ENCODE results near the gene IL7R.

The IL7R gene, protein sequence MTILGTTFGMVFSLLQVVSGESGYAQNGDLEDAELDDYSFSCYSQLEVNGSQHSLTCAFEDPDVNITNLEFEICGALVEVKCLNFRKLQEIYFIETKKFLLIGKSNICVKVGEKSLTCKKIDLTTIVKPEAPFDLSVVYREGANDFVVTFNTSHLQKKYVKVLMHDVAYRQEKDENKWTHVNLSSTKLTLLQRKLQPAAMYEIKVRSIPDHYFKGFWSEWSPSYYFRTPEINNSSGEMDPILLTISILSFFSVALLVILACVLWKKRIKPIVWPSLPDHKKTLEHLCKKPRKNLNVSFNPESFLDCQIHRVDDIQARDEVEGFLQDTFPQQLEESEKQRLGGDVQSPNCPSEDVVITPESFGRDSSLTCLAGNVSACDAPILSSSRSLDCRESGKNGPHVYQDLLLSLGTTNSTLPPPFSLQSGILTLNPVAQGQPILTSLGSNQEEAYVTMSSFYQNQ

DNA sequence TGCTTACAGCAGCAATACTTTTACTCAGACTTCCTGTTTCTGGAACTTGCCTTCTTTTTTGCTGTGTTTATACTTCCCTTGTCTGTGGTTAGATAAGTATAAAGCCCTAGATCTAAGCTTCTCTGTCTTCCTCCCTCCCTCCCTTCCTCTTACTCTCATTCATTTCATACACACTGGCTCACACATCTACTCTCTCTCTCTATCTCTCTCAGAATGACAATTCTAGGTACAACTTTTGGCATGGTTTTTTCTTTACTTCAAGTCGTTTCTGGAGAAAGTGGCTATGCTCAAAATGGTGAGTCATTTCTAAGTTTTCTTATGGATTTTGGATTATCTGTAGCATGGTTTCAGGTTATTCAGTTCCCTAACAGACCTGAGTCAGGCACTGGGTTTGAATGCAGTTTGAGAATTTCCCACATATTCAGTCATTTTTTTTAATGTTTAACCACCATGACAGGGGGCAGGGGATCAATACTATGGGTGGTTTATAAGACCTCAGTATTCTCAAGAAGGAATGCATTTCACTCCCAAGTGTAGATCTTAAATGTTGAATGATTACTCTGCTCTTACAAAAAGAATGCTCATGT is at the start of gene IL7R:
IL7R (plus strand) TSS at position 127 of the 587 bp plus-strand sequence; CDS start at position 214, 87 bp downstream.
- TF ChIP-seq, protein P1, sequence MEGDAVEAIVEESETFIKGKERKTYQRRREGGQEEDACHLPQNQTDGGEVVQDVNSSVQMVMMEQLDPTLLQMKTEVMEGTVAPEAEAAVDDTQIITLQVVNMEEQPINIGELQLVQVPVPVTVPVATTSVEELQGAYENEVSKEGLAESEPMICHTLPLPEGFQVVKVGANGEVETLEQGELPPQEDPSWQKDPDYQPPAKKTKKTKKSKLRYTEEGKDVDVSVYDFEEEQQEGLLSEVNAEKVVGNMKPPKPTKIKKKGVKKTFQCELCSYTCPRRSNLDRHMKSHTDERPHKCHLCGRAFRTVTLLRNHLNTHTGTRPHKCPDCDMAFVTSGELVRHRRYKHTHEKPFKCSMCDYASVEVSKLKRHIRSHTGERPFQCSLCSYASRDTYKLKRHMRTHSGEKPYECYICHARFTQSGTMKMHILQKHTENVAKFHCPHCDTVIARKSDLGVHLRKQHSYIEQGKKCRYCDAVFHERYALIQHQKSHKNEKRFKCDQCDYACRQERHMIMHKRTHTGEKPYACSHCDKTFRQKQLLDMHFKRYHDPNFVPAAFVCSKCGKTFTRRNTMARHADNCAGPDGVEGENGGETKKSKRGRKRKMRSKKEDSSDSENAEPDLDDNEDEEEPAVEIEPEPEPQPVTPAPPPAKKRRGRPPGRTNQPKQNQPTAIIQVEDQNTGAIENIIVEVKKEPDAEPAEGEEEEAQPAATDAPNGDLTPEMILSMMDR (IDR thresholded peaks at IDR 0.05; ENCODE audit: low read depth, low read length) = no peak
- peak in 1 of 2 donors; percentile 41 for DNase-seq (ENCODE audit: low read depth in 2 of 2)
- H3K4me3 ChIP-seq (replicated peaks in 1 of 2; ENCODE audit: low read depth in 2 of 2, low read length in 2 of 2) = no peak within 1 kb of the TSS

DNA sequence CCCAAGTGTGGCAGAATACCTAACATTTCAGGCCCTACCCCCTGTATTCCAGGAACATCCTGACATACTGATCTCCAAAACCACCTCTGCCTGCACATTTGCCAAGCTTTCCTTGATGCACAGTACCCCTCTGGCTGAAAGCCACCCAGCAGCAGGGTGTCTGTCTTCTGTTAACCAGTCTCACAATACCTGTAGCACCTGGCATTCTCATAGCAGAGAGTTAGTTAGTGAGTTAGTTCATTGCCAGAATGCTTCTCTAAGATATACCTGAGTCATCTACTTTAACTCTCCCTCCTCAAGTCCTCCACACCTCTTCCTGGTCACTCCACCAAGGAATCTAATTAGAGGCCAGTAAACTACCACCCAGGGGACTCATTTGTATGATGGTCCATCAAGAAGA is 46.1 kb upstream of the IL7R start:
- TF ChIP-seq, protein P1 (IDR thresholded peaks at IDR 0.05; ENCODE audit: low read depth, low read length) = no peak
- DNase-seq (ENCODE audit: low read depth in 2 of 2) = no peak
- no peak overlapping the region for H3K4me3 ChIP-seq (replicated peaks in 1 of 2; ENCODE audit: low read depth in 2 of 2, low read length in 2 of 2)

DNA sequence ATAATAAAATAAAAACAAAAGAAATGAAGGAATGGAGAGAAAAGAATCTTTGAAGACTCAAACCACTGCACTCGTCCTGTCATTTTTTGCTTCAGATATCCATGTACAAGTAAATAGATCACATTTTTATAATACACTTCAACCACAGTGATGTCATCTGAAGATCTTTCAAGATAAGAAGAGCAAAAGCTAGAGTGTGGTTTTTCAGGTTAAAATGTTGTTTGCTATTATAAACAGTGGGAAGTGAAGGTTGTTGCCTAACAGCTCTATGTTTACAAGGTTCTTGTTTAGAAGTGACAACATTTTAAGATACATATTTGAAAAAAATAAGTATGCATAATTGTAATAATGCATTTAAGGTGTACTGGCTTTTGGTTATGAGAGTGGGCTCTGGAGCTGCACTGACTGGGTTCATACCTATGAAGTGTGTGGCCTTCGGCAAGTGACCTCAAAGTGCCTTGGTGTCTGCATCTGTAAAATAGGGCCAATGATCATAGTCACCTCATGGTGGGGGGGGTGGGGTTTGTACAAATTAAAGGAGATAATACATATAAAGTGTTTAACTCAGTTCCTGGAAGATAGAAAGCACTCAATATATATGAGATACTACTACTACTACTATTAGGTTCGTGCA is 45.5 kb upstream of the IL7R start:
- TF ChIP-seq, protein P1 (IDR thresholded peaks at IDR 0.05; ENCODE audit: low read depth, low read length) = no peak
- H3K4me3 ChIP-seq (replicated peaks in 1 of 2; ENCODE audit: low read depth in 2 of 2, low read length in 2 of 2) = no peak overlapping the region
- DNase-seq (ENCODE audit: low read depth in 2 of 2) = no peak

DNA sequence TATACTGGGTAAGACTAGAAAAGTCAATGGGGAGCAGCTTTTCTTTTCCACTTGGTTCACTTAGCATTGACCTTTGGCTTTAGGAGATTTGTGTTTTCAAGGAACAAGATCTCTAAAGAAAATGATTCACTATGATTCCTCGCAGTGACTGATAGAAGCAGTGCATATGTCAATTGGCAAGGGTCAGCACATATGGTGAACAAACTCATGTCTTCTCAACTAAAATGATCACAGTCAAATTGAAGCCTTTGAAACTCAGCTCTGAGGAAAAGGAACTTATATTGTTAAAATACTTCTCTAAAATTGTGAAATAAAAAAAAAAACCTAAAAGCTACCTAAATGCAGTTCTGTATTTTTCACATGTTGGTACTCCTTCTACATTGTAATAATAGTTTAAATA is 43.2 kb upstream of the IL7R start:
- DNase-seq (ENCODE audit: low read depth in 2 of 2) = no peak
- TF ChIP-seq, protein P1 (IDR thresholded peaks at IDR 0.05; ENCODE audit: low read depth, low read length) = no peak
- H3K4me3 ChIP-seq (replicated peaks in 1 of 2; ENCODE audit: low read depth in 2 of 2, low read length in 2 of 2) = no peak overlapping the region

DNA sequence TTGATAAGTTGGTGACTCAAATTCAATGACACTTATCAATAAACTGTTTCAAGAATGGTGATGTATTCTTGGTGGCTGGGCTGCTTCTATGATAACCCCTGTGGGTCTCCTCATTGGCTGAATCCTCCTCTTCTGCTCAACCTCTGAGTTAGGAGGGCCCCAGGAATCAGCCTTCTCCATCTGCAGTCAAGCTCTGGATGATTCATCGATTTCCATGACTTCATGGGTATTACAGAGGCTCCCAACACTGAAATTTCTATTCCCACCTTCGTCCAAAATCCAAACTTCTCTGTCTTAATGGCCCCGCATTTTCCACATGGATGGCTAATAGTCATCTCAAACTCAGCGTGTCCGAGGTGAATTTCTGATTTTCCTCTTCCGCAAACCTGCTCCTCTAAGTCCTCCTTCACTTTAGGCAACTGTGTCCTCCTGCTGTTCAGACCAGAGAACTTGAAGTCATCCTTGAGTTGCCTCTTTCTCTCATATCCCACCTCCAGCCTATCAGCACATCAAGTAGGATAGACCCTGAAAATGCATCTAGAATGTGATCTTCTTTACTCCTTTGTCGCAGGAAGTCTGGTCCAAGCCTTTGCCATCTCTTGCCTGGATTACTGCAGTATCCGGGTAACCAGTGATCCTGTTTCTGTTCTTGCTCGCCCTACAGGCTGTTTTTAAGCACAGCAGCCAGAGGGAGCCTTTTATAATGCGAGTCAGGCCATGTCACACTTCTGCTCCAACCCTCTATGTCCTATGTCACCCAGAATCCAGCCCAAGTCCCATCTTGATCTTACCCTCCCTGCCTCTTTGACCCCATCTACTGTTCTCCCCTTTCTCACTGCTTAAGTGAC is 41.4 kb upstream of the IL7R start:
- no peak overlapping the region for H3K4me3 ChIP-seq (replicated peaks in 1 of 2; ENCODE audit: low read depth in 2 of 2, low read length in 2 of 2)
- DNase-seq (ENCODE audit: low read depth in 2 of 2) = peak; percentile 3 to 15
- TF ChIP-seq, protein P1 (IDR thresholded peaks at IDR 0.05; ENCODE audit: low read depth, low read length) = peak; percentile 24

DNA sequence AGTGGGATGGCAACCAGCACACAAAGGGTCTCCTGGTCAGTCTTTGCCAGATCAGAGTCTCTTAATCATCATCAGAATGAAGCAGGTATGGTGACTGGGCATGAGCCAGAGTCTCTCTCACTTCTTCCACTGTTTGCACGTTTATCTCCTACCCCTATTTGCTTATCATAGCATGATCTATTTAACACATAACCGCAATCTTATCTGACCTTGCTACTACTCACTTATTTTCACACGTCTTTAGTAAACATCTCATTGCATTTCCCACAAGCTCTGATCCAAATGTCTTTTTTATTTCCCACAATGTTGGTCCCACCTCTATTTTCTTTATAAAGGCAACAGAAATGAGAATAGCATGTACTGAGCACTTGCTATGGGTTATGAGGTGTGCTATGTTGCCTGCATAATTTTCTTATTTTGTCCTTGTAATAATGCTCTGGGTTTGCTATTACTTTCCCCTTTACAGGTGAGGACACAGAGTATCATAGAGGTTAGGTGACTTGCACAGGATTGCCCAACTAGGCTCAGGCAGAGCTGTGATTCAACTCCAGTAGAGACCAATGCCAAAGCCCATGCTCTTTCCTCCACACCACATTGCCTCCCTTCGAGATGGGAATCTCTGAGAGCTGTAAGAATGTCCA is 39.7 kb upstream of the IL7R start:
- H3K4me3 ChIP-seq (replicated peaks in 1 of 2; ENCODE audit: low read depth in 2 of 2, low read length in 2 of 2) = no peak overlapping the region
- DNase-seq (ENCODE audit: low read depth in 2 of 2) = no peak
- TF ChIP-seq, protein P1 (IDR thresholded peaks at IDR 0.05; ENCODE audit: low read depth, low read length) = no peak
